Effector memory CD4-positive, alpha-beta T cell (primary cell): ENCODE measurements around the gene TOM1.

Experiments used
- DNase-seq, 3 donors: peaks; one replicate each; pipeline ENCODE4 v3.0.0-alpha.2; 2020
- H3K27ac ChIP-seq: 2 replicates; pipeline ENCODE4 v1.7.0; 2013; ENCODE audit warnings: mild to moderate bottlenecking, low read length, moderate library complexity; ENCODE audit not compliant: insufficient read depth, poor library complexity, severe bottlenecking
- H3K27me3 ChIP-seq: replicated peaks from 2 replicates; pipeline ENCODE4 v1.7.0; 2013; ENCODE audit warnings: mild to moderate bottlenecking, low read length; ENCODE audit not compliant: insufficient read depth, control insufficient read depth, poor library complexity, severe bottlenecking
- H3K36me3 ChIP-seq: 2 replicates; pipeline ENCODE4 v1.7.0; 2013; ENCODE audit warnings: mild to moderate bottlenecking, low read length, moderate library complexity; ENCODE audit not compliant: control insufficient read depth, insufficient read depth
- H3K4me1 ChIP-seq: 2 replicates; pipeline ENCODE4 v1.7.0; 2013; ENCODE audit warnings: low read length, mild to moderate bottlenecking; ENCODE audit not compliant: control insufficient read depth, insufficient read depth, poor library complexity, severe bottlenecking
- H3K4me3 ChIP-seq: 2 replicates; pipeline ENCODE4 v1.7.0; 2013; ENCODE audit warnings: low read length, low read depth, mild to moderate bottlenecking; ENCODE audit not compliant: insufficient read depth, poor library complexity, severe bottlenecking
- H3K9me3 ChIP-seq: 2 replicates; pipeline ENCODE4 v1.7.0; 2013; ENCODE audit warnings: mild to moderate bottlenecking, low read length, moderate library complexity; ENCODE audit not compliant: control insufficient read depth

TOM1 gene

GRCh38 chr22:35314161-35314942 is 14.7 kb downstream of the TOM1 start:
- Histone ChIP-seq H3K4me1 (peaks cover 51% of the 10 kb centered on the region), H3K36me3 (peaks cover 21% of the 10 kb centered on the region), H3K27me3 (no peaks in the 10 kb centered on the region), H3K4me3 (no peak overlapping the region), H3K9me3 (no peaks in the 10 kb centered on the region), H3K27ac (no peak overlapping the region)
- no peak for DNase-seq

DNA sequence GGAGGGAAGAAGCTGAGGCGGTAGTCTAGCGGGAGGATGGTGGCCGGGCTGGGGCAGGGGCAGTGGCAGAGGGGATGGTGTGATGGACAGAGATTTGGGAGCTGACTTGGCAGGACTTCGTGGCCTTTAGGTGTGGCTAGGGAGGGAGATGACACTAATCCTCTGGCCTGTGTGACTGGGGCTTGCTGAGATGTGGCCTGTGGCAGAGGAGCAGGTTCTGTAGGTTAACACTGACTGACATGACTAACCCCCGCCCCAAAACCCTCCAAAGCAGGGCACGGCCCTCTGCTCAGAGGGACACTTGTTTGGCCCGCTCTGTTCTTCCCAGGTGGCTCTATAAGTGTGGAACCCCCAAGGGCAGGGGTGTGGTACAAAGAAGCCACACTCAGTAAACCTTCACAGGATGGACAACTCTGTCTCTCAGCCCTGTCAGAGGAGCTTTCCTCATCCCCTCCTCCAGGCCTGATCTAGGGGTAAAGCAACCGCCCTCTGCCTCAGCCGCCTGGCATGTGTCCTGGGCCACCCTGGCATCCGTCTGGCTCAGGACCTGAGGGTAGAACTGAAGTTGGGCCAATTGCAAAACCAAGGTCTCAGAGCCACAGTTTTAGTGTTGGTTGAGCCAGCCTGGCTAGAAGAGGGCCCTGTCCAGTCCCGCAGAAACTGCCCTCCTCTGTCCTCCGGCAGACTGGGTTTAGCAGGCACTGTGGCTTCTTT is 15.6 kb downstream of the TOM1 start:
- DNase-seq: no peak
- Histone ChIP-seq H3K4me1 (peaks cover 43% of the 10 kb centered on the region), H3K9me3 (no peaks in the 10 kb centered on the region), H3K27me3 (no peaks in the 10 kb centered on the region), H3K27ac (peak overlapping the region; percentile 35), H3K36me3 (peaks cover 30% of the 10 kb centered on the region), H3K4me3 (no peak overlapping the region)

DNA sequence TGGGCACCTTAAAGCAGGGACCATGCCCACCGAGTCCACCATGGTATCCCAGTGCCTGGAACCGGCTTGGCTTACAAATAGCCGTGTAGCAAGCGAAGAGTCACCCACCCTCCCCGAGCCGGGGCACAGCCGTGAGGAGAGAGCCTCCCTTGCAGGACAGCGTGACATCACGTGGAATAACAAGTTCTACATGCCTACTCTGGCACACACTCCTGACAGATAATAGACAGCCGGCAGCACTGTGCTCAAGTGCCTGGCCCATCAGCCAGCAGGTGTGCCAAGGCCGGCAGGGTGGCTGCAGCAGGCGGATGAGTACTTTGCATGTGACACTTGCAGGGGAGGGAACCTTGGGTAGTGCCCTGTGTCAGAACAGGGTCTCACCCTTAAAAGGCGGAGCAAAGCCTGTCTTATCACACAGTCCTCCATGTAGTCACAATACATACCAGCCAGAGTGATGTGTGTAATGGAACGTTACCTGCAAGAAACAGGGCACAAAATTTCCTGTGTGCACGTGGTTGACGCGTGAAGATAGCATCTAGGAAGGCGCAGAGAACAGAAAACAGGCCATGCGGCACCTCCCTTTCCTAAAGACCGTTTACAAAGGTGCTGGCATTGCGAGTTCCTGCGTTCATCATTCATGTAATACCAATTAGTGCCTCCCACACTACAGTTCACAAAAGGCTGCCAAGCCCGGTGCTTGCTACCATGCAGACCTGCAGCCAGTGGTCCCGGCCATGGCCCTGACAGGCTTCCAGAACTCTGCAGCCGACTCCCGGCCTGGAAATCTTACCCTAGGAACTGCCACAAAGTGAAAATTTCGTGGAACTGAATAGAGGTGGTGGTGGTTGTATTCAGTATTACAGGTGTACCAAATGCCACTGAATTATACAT is 16.4 kb downstream of the TOM1 start:
- peaks cover 36% of the 10 kb centered on the region for H3K36me3 ChIP-seq
- H3K9me3 ChIP-seq: no peaks in the 10 kb centered on the region
- peaks cover 38% of the 10 kb centered on the region for H3K4me1 ChIP-seq
- H3K4me3 ChIP-seq: no peak overlapping the region
- H3K27me3 ChIP-seq: no peaks in the 10 kb centered on the region
- DNase-seq: no peak
- peak overlapping the region; percentile 35 for H3K27ac ChIP-seq

- no peaks in the 10 kb centered on the region for H3K9me3 ChIP-seq
- H3K36me3 ChIP-seq: peaks cover 37% of the 10 kb centered on the region
- DNase-seq: no peak
- H3K4me3 ChIP-seq: no peak overlapping the region
- peaks cover 32% of the 10 kb centered on the region for H3K4me1 ChIP-seq
- H3K27me3 ChIP-seq: no peaks in the 10 kb centered on the region
- no peak overlapping the region for H3K27ac ChIP-seq
Observed at GRCh38 chr22:35316751-35317150, 17.1 kb downstream of the TOM1 start.

GRCh38 chr22:35317680-35318290 is 18.1 kb downstream of the TOM1 start:
- Histone ChIP-seq H3K27me3 (no peaks in the 10 kb centered on the region), H3K9me3 (no peaks in the 10 kb centered on the region), H3K36me3 (peaks cover 47% of the 10 kb centered on the region), H3K4me1 (peaks cover 25% of the 10 kb centered on the region), H3K27ac (no peak overlapping the region), H3K4me3 (no peak overlapping the region)
- DNase-seq: no peak

DNA sequence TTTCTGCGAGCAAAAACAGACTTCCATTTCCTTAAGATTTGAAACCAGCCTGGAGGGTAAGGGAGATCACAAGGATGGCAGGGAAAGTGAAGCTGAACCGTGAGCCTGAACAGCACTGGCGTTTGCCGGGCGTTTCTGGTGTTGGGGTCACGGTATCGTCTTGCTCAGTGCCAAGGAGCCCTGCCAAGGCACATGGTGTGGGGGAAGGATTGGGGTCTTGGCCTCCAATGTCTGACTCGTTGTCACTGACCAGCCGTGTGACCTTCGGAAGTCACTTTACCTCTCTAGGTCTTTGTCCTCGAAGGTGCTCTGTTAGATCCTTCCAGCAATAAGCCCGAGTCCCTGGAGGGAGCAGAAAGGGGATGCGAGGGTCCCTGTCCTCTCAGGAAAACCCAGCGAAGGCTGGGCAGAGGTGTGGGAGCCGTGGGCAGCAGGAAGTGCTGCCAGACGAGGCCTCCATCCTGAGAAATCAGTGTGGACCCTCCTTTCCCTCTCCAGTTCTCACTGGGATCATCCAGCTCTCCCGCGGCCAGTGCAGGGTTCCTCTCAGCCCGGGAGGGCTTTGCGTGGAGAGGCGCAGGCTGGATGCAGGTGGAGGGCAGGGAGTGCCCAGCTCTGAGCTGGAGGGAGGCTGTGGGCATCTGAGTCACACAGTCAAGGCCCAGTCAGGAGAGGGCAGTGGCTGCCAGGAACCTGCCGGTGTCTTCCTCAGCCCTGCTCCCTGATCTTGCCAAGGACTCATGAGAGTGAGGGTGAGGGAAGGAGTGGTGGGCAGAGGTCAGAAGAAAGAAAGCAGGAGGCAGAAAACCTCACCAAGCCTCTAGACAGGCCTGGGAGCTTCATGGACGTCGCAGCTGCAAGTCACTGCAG is 18.9 kb downstream of the TOM1 start:
- no peak for DNase-seq
- H3K4me1 ChIP-seq: peaks cover 21% of the 10 kb centered on the region
- H3K4me3 ChIP-seq: no peak overlapping the region
- H3K27ac ChIP-seq: no peak overlapping the region
- peaks cover 55% of the 10 kb centered on the region for H3K36me3 ChIP-seq
- H3K9me3 ChIP-seq: no peaks in the 10 kb centered on the region
- H3K27me3 ChIP-seq: no peaks in the 10 kb centered on the region

GRCh38 chr22:35319244-35319985 is 19.7 kb downstream of the TOM1 start:
- peaks cover 13% of the 10 kb centered on the region for H3K4me1 ChIP-seq
- H3K4me3 ChIP-seq: no peak overlapping the region
- H3K27me3 ChIP-seq: no peaks in the 10 kb centered on the region
- peaks cover 63% of the 10 kb centered on the region for H3K36me3 ChIP-seq
- no peak overlapping the region for H3K27ac ChIP-seq
- H3K9me3 ChIP-seq: no peaks in the 10 kb centered on the region
- no peak for DNase-seq

DNA sequence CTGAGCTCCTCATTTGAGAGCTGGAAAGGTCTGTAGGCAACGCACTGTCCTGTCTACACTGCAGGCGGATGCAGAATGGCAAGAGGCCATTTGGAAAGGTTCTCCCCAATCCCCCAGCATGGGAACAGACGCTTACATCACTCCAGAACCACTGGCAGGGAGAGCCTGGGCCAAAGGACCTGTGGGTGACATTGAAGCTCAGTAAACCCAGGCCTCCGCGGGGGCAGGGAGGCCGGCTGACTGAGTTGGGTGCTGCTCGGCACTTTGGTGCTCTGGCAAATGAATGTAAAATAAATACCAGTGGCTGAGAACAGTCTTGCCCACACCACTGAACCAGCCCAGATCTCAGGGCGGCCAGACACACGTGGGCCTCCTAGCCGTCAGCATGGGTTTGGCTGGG is 22.4 kb downstream of the TOM1 start:
- Histone ChIP-seq H3K9me3 (no peaks in the 10 kb centered on the region), H3K27ac (no peak overlapping the region), H3K4me3 (no peak overlapping the region), H3K27me3 (no peaks in the 10 kb centered on the region), H3K4me1 (no peaks in the 10 kb centered on the region), H3K36me3 (peaks cover 86% of the 10 kb centered on the region)
- DNase-seq: no peak
